PFSK-1 (cell line): ENCODE measurements around the gene SNRNP70.

ENCODE experiments used
- FOXP2 ChIP-seq: optimal IDR thresholded peaks from 2 replicates; pipeline ENCODE3; 2011; ENCODE audit warnings: borderline replicate concordance, control low read depth, inconsistent platforms; ENCODE audit not compliant: insufficient read depth; ENCODE audit errors: extremely low read length, extremely low read depth
- POLR2AphosphoS5 ChIP-seq: IDR thresholded peaks from 2 replicates; pipeline ENCODE4 v1.6.1; 2012; ENCODE audit warnings: low read depth, mild to moderate bottlenecking, control low read depth, low read length, moderate library complexity
- REST ChIP-seq, 2 experiments: IDR thresholded peaks; 2 replicates each; pipeline versions ENCODE4 v1.6.1 to v1.8.0; 2011 to 2012; ENCODE audit warnings: low read depth in 2 of 2, low read length in 2 of 2, control low read depth in 1 of 2, inconsistent platforms in 1 of 2, mild to moderate bottlenecking in 1 of 2, moderate library complexity in 1 of 2; ENCODE audit not compliant: insufficient read depth in 1 of 2
- SIN3A ChIP-seq: IDR thresholded peaks from 2 replicates; pipeline ENCODE4 v1.6.1; 2012; ENCODE audit warnings: mild to moderate bottlenecking, low read length, moderate library complexity, borderline replicate concordance; ENCODE audit not compliant: insufficient read depth
- TAF1 ChIP-seq: IDR thresholded peaks from 2 replicates; pipeline ENCODE4 v1.6.1; 2012; ENCODE audit warnings: low read length, control low read depth, borderline replicate concordance; ENCODE audit not compliant: insufficient read depth

The SNRNP70 gene

GRCh38 chr19:49056101-49056901 lies 28.9 kb upstream of the SNRNP70 start:
- TF ChIP-seq REST (IDR thresholded peaks at IDR 0.05; ENCODE audit: insufficient read depth in 1 of 2, low read depth in 2 of 2, low read length in 2 of 2) (no peak), FOXP2 (peak; percentile 24)

DNA sequence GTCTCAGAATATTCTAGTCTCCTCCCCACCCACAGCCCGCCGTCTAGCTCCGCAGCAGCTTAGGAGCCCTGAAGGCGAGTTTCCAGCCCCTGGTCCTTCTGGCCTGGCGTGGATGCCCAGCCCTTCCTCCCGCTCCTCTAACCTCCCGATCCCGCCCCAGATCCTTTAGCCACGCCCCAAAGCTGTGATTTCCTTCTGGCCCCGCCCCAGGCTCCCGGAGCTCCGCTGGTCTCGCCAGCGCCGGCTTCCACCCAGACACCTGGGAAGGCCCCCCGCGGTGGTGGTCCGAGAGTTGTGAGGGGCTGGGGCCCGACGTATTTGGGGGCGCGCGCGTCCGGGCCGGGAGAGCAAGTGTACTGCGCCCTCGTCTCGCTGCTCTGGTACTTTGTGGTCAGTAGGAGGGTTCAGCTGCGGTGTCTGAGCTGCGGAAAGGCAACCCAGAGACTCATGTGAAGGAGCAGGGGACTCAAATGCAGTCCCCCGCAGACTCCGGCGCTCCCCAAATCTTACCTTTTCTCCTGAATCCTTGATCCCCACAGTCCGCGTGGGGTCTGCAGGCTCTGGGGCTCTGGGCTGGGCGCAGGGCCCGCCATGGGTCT lies 27.5 kb upstream of the SNRNP70 start, which contains the start of gene CGB7:
Gene CGB7 (minus strand): TSS at position 114 of the 599 bp plus-strand sequence. CDS start 2,374 bp downstream, outside the sequence.
- no peak for TF ChIP-seq SIN3A
- no peak for TF ChIP-seq POLR2AphosphoS5
- no peak for TF ChIP-seq TAF1
- TF ChIP-seq REST (IDR thresholded peaks at IDR 0.05; ENCODE audit: insufficient read depth in 1 of 2, low read depth in 2 of 2, low read length in 2 of 2): no peak
- TF ChIP-seq FOXP2: no peak

GRCh38 chr19:49058562-49058961 lies 26.7 kb upstream of the SNRNP70 start:
- no peak for TF ChIP-seq FOXP2
- TF ChIP-seq REST (IDR thresholded peaks at IDR 0.05; ENCODE audit: insufficient read depth in 1 of 2, low read depth in 2 of 2, low read length in 2 of 2): no peak
- TF ChIP-seq SIN3A: no peak
- TF ChIP-seq TAF1: no peak
- no peak for TF ChIP-seq POLR2AphosphoS5

GRCh38 chr19:49059053-49059452 lies 26.2 kb upstream of the SNRNP70 start:
- TF ChIP-seq POLR2AphosphoS5 (no peak), REST (IDR thresholded peaks at IDR 0.05; ENCODE audit: insufficient read depth in 1 of 2, low read depth in 2 of 2, low read length in 2 of 2) (no peak), SIN3A (no peak), FOXP2 (no peak), TAF1 (no peak)
